HG02852 (cell line): ENCODE measurements around the gene CRYGN.

Experiments
- ATAC-seq: cut with Tn5 transposase; IDR thresholded peaks from one replicate; pipeline ENCODE4 v1.9.1; 2021; ENCODE audit warnings: mild to moderate bottlenecking, moderate library complexity; ENCODE audit not compliant: unreplicated experiment

CRYGN gene

GRCh38 chr7:151439855-151440798, at the start of gene CRYGN:
CRYGN (minus strand) TSS chr7:151440141; CDS start chr7:151439917, 224 bp downstream.
- ATAC-seq: no peak

DNA sequence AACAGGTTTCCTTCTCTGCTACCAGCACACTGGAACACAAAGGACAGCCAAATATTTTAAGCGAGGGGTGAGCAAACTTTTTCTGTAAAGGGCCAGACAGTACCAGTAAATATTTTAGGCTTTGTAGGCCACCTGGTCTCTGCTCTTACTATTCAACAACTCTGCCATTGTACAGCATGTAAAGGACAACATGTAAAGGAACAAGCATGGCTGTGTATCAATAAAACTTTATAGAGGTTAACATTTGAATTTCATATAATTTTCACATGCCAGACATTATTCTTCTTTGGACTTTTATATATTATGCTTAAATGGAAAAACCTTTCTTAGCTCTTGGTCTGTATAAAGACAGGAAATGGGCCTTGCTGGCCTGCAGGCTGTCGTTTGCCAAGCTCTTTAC, 49.6 kb upstream of the CRYGN start:
- ATAC-seq: no peak

DNA sequence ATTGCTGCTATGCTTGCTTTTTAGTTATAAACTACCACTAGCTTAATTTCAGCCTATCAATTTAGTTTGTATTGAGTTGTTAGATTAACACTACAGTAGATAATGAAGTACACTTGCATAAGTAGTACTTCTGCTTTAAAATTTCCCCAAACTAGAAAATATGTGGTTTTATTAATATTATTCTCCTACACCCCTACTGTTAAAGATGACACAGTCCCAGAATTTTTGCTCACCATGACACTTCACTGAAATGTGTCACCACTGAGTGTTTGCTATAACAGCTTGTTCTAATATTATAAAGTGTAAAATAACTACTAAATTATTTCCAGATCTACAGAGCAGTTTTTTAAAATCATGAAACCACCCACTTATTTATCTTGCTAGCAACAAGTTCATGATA, 48.2 kb upstream of the CRYGN start:
- ATAC-seq: no peak

DNA sequence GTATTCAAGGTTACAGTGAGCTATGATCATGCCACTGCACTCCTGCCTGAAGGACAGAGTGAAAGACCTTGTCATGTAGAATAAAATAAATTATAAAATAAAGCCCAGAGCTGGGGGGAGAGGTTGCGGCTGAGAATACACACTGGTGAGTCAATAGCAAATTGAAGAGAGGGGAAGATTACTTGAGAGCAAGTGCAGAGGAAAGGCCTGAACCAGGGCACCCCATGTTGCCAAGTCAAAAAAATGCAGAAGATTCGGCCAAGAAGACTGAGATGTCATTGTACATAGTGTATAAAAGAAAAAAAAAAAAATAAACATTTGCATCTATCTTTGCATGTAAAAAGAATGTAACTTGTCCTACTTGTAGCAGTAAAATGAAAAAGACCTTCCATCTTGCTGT, 47.3 kb upstream of the CRYGN start:
- ATAC-seq: no peak

GRCh38 chr7:151486074-151486473, 46.1 kb upstream of the CRYGN start:
- ATAC-seq: no peak

DNA sequence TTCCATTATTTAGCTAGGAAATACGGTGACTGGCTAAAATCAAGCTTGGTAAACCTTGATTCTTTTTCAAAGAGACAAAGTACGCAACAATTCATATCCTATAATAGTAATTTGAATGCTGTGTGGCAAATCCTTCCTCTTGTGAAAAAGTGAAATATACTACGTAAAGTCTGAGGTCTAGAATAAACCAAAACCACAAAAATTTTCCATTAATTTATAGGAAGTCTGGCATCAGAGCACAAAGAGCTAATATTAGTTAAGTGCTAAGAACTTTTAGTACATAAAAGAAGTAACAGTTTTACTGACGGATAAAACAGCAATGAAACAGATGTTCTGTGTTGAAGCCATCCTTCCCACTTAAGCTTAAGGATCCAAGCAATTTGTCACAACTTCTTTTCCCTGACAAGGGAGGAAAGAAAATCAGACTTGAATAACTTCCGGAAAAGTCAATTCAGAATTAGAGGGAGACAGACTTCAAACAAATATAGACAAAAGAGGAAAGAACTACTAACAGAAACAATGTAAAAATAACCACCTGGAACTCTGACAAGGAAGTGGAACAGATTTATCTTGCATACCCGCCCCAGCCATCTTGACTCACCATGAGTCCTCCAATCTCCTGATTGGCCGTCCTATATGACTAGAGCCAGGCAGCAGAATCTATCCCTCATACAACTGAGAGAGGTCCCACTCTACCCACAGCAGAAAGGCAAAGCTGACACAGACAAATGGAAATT, 45.2 kb upstream of the CRYGN start:
- no peak for ATAC-seq

- no peak for ATAC-seq
Measured at GRCh38 chr7:151483711-151483983, 43.7 kb upstream of the CRYGN start.

DNA sequence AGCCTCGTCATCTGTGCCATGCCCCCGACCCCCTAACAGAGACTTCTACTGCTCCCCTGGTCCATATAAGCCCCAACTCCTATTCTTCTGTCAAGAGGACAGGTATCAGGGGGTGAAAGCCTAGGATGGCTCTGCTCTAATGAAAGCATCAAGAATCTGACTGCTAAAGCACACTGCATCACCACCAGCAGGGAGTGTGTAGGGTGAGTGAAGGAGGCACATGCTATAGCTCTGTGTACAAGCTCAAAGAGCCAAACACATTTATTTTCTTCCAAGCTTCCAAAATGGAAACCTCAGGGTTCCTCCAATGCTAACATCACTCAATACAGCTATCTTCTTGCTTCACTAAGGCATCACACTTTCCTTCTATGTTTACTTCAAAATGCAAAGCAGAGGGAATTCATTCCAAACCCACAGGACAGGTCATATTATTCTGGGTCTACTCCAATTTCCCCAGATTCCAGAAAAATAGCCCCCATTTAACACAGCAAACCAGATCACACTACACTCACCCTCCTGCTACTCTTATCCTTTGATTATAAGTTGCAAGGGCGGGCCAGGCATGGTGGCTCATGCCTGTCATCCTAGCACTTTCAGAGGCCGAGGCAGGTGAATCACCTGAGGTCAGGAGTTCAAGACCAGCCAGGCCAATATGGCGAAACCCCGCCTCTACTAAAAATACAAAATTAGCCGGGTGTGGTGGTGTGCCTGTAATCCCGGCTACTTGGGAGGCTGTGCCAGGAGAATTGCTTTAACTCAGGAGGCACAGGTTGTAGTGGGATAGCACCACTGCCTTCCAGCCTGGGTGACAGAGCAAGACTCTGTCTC, 43.2 kb upstream of the CRYGN start:
- no peak for ATAC-seq

DNA sequence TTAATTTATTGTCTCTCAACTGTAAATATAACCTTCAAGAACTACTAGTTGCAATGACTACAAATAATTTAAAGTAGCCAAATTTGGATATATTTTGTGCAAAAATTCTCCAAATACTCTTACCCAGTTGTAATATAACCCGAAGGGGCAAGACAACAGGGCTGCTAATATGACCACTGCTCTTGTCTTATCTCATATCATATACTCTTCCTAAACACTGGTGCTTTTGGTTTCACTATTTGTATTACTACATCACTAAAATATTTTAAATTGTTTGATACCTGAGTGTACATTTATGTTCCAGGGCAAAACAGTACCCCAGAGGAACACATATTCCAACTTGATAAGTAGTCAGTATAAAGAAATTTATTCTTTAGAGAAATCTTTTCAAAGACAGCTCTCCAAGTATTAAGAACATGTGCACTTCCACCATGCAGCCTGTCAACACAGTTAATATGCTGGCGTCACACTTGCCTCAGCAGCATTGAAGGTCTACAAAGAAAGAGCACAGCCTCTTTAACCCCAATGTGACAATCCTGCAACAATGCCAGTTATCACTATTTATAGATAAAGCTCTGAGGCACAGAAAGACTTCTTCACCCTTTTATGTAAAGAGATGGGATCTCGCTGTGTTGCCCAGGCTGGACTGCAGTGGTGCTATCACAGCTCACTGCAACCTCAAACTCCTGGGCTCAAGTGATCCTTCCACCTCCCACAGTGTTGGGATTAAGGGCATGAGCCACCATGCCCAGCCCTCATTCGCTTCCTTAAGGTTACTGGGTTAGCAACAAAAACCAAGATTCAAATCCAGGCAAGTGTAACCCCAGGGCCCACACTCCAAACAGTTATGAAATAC, 41.9 kb upstream of the CRYGN start:
- ATAC-seq: peak; percentile 64

GRCh38 chr7:151477867-151478266, 37.9 kb upstream of the CRYGN start:
- no peak for ATAC-seq

DNA sequence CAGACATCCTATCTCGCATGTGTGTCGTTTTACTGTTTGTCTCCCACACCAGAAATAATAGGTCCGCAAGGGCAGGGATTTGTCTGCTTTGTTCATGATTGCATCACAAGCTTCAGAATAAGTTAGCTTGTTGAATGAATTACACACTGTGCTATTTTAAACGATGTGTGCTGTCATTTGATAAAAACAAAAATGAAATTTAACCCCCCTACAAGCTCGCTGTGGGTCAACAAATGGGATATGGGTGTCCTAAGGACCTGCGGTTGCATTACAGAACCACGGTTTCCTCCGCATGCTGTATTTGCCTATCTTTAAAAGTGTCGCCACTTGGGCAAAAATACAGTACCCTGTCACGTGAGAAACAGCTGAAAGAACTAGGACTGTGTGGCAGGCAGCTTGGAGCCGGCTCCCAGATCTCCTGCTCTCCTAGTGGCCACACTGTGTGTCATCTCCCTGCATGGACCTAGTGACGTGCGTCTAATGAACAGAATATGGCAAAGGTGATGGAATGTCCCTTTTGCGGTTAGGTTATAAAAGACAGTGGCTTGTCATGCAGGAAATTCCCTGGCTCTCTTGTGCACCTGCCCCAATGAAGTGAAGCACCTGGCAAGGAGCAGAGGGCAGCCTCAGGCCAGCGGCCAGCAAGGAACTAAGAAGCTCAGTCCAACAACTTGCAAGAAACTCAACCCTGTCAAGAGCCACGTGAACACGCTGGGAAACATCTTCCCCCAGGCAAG, 32.9 kb upstream of the CRYGN start:
- peak; percentile 45 for ATAC-seq

- no peak for ATAC-seq
Measured at GRCh38 chr7:151470711-151471110, 30.8 kb upstream of the CRYGN start.

- ATAC-seq: no peak
Measured at GRCh38 chr7:151469281-151469680, 29.3 kb upstream of the CRYGN start.

DNA sequence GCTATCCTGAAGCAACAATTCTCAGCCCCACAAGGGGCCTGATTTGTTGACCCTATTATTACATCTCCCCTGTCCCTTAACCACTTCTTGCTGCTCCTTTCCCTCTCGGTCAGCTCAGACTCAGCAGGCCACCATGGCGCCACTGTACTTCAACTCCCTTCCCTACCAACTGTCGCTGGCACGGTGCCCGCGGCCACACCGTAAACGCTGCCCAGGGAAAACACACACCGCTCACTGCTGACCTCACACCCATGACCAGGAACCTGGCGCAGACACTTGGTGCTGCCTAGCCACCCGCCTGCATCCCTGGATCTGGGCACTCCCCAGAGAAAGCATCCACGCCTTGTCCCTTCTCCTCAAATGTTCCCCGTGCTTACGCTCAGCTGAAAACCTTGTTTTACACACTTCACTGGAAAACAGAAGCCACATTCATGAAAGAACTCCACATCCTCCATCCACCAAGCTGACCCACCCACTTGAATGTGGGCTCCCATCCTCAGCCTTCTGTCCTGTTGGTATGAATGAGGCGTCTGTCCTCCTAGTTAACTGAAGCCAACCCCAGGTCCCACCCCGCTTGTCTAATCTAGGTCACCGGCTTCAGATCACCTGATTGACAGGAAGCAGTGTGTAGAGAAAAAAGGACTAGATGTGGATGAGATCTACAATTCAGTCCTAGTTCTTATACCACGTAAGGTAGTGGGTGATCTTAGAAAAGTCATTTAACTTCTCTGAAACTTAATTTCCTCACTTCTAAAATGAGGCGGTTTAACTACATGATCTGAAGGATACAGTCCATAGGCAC, 28.5 kb upstream of the CRYGN start:
- ATAC-seq: no peak

DNA sequence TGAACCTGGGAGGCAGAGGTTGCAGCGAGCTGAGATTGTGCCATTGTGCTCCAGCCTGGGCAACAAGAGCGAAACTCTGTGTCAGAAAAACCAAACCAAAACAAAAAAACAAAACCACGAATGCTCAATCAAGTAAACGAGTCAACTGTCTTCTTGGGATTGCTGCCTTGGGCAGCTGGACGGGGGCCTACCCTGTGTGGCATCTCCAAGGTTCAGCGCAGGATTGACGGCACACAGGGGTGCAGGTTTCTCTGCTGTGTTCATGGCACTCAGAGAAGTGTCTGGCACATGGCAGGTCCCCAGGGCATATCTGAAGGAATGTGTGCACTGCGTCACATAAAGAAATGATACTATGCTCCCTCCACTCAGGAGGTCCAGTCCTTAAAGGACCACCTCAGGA, 25.2 kb upstream of the CRYGN start:
- no peak for ATAC-seq

- ATAC-seq: no peak
Measured at GRCh38 chr7:151462306-151462779, 22.4 kb upstream of the CRYGN start.

DNA sequence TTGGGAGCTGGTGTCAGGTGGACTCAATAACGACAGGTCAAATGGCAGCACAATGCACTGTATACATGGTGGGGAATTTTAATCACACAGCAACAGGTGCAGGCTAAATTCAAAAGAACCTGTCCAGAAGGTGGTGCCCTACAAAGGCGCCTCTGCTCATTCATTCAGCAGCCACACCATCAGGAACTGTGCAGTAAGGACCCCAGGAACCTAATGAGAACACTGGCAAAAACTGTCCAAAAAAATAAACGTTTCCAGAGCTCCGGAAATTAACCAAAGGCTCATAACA, 21.9 kb upstream of the CRYGN start:
- no peak for ATAC-seq

- ATAC-seq: no peak
Measured at GRCh38 chr7:151461096-151461941, 21.4 kb upstream of the CRYGN start.
